LoVo (cell line): ENCODE results near the gene NAGS.
"Not testable (repeated sequence)": the region's sequence is repeated elsewhere in the genome, so short reads cannot be mapped to it uniquely, and the experiment has no call there.

Source experiments
- DNase-seq: peaks from one replicate; pipeline ENCODE4 v3.0.0-alpha.2; 2016; ENCODE audit warnings: low spot score

Gene NAGS

GRCh38 chr17:44043272-44043696, 38.9 kb downstream of the NAGS start:
- DNase-seq = no peak

- no peak for DNase-seq
Observed at GRCh38 chr17:44044071-44044470, 39.6 kb downstream of the NAGS start.

GRCh38 chr17:44045486-44045885, 41.1 kb downstream of the NAGS start:
- no peak for DNase-seq

- not testable (repeated sequence) for DNase-seq
Observed at GRCh38 chr17:44046893-44047292, 42.5 kb downstream of the NAGS start.

GRCh38 chr17:44049294-44050060, 45.1 kb downstream of the NAGS start:
- DNase-seq = no peak

- DNase-seq = no peak
Observed at GRCh38 chr17:44053125-44053872, 48.9 kb downstream of the NAGS start.
